NB4 (cell line): ENCODE data around the gene GJA1.

Experiments
- POLR2A ChIP-seq: IDR thresholded peaks from 2 replicates; pipeline ENCODE4 v1.6.1; 2011; ENCODE audit warnings: mild to moderate bottlenecking; ENCODE audit not compliant: insufficient read length; ENCODE audit errors: extremely low read depth
- TF ChIP-seq, protein P1 (sequence below): IDR thresholded peaks from one replicate; pipeline ENCODE4 v1.5.1; 2012; ENCODE audit warnings: low read depth, low read length

DNA sequence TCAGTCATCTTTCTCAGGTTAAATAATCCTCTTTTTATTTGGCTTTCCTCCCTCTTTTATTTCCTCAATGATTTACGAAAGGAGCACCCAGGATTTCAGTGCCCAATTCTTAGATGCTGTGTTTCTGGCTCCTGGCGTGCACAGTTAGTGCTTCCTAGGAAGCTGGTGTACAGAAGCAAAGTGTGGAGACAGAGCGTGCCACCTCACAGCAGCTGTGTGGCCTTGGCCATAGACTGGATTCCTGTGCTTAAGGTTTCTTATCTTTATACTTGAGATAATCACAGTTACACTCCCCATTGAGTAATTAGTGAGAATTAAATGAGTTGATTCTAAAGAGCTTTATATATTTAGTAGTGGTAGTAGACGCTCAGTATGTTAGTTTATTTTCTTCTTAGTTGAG, 39.7 kb upstream of the GJA1 start:
- TF ChIP-seq, protein P1, sequence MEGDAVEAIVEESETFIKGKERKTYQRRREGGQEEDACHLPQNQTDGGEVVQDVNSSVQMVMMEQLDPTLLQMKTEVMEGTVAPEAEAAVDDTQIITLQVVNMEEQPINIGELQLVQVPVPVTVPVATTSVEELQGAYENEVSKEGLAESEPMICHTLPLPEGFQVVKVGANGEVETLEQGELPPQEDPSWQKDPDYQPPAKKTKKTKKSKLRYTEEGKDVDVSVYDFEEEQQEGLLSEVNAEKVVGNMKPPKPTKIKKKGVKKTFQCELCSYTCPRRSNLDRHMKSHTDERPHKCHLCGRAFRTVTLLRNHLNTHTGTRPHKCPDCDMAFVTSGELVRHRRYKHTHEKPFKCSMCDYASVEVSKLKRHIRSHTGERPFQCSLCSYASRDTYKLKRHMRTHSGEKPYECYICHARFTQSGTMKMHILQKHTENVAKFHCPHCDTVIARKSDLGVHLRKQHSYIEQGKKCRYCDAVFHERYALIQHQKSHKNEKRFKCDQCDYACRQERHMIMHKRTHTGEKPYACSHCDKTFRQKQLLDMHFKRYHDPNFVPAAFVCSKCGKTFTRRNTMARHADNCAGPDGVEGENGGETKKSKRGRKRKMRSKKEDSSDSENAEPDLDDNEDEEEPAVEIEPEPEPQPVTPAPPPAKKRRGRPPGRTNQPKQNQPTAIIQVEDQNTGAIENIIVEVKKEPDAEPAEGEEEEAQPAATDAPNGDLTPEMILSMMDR, result no peak
- TF ChIP-seq POLR2A, result no peak
